Activated naive CD8-positive, alpha-beta T cell treated with anti-CD3 and anti-CD28 coated beads for 36 hours (primary cell): ENCODE data around the gene CHTF18. TPM values are rescaled to one million over a fixed set of nuclear protein-coding genes. Genes with fewer than 3 reads are reported as not detected.

Experiments used
- DNase-seq: peaks from one replicate; pipeline ENCODE4 v3.0.0; 2021
- H3K27ac Mint-ChIP-seq: one replicate; pipeline ENCODE4 v1.8.0; 2022; ENCODE audit warnings: mild to moderate bottlenecking, moderate library complexity, mixed read lengths
- H3K27me3 Mint-ChIP-seq: one replicate; pipeline ENCODE4 v1.8.0; 2022; ENCODE audit warnings: mild to moderate bottlenecking, mixed read lengths
- H3K36me3 Mint-ChIP-seq: one replicate; pipeline ENCODE4 v1.8.0; 2021; ENCODE audit warnings: mild to moderate bottlenecking, mixed read lengths
- H3K4me1 Mint-ChIP-seq: one replicate; pipeline ENCODE4 v1.8.0; 2021; ENCODE audit warnings: mixed read lengths
- H3K4me3 Mint-ChIP-seq: one replicate; pipeline ENCODE4 v1.8.0; 2022; ENCODE audit warnings: mild to moderate bottlenecking, moderate library complexity, mixed read lengths
- H3K9me3 Mint-ChIP-seq: one replicate; pipeline ENCODE4 v1.8.0; 2022; ENCODE audit warnings: mixed read lengths
- total RNA-seq, 2 experiments: library from RNA; stranded (reverse); gene quantifications; one replicate each; pipeline ENCODE4 v1.2.3, GENCODE V29; 2021

Gene CHTF18
- total RNA-seq, 2 experiments from 2014 or later = 98.3 to 100 TPM

- H3K9me3 Mint-ChIP-seq = no peaks in the 10 kb centered on the region
Measured at GRCh38 chr16:791131-791530, 2.7 kb downstream of the CHTF18 start.

GRCh38 chr16:792221-792995 is 4.0 kb downstream of the CHTF18 start:
- no peak for DNase-seq
- Mint-ChIP-seq H3K27ac (no peak overlapping the region), H3K36me3 (peaks cover 18% of the 10 kb centered on the region), H3K4me1 (peaks cover 2% of the 10 kb centered on the region), H3K27me3 (peaks cover under 1% of the 10 kb centered on the region), H3K9me3 (no peaks in the 10 kb centered on the region), H3K4me3 (no peak overlapping the region)

More at GRCh38 chr16:791131-791530, 2.7 kb downstream of the CHTF18 start:
- peaks cover 9% of the 10 kb centered on the region for H3K36me3 Mint-ChIP-seq
- H3K4me3 Mint-ChIP-seq = no peak overlapping the region
- no peak for DNase-seq
- peaks cover 4% of the 10 kb centered on the region for H3K4me1 Mint-ChIP-seq
- H3K27me3 Mint-ChIP-seq = no peaks in the 10 kb centered on the region
- no peak overlapping the region for H3K27ac Mint-ChIP-seq

- DNase-seq = no peak
- Mint-ChIP-seq H3K4me3 (no peak overlapping the region), H3K36me3 (peaks cover 27% of the 10 kb centered on the region), H3K9me3 (no peaks in the 10 kb centered on the region), H3K4me1 (peaks cover 2% of the 10 kb centered on the region), H3K27me3 (peaks cover 10% of the 10 kb centered on the region), H3K27ac (no peak overlapping the region)
Measured at GRCh38 chr16:793414-793813, 5.0 kb downstream of the CHTF18 start.

GRCh38 chr16:794091-794822 is 5.8 kb downstream of the CHTF18 start:
- H3K27me3 Mint-ChIP-seq = peaks cover 14% of the 10 kb centered on the region
- H3K36me3 Mint-ChIP-seq = peaks cover 30% of the 10 kb centered on the region
- no peak for DNase-seq

GRCh38 chr16:794853-795466 is 6.5 kb downstream of the CHTF18 start:
- no peak overlapping the region for H3K27ac Mint-ChIP-seq
- H3K36me3 Mint-ChIP-seq = peaks cover 30% of the 10 kb centered on the region
- H3K4me1 Mint-ChIP-seq = peaks cover 2% of the 10 kb centered on the region
- DNase-seq = no peak
- peaks cover 14% of the 10 kb centered on the region for H3K27me3 Mint-ChIP-seq
- no peaks in the 10 kb centered on the region for H3K9me3 Mint-ChIP-seq
- H3K4me3 Mint-ChIP-seq = no peak overlapping the region

More at GRCh38 chr16:794091-794822, 5.8 kb downstream of the CHTF18 start:
- H3K9me3 Mint-ChIP-seq = no peaks in the 10 kb centered on the region
- H3K4me3 Mint-ChIP-seq = no peak overlapping the region
- H3K4me1 Mint-ChIP-seq = peaks cover 2% of the 10 kb centered on the region
- H3K27ac Mint-ChIP-seq = no peak overlapping the region

- no peaks in the 10 kb centered on the region for H3K9me3 Mint-ChIP-seq
- peaks cover 14% of the 10 kb centered on the region for H3K27me3 Mint-ChIP-seq
- peaks cover 2% of the 10 kb centered on the region for H3K4me1 Mint-ChIP-seq
- no peak overlapping the region for H3K27ac Mint-ChIP-seq
- DNase-seq = no peak
- H3K36me3 Mint-ChIP-seq = peaks cover 30% of the 10 kb centered on the region
- no peak overlapping the region for H3K4me3 Mint-ChIP-seq
Measured at GRCh38 chr16:795580-796229, 7.3 kb downstream of the CHTF18 start.

GRCh38 chr16:796296-797119 is 8.1 kb downstream of the CHTF18 start:
- no peak overlapping the region for H3K27ac Mint-ChIP-seq
- H3K36me3 Mint-ChIP-seq = peaks cover 29% of the 10 kb centered on the region
- H3K9me3 Mint-ChIP-seq = no peaks in the 10 kb centered on the region
- no peak overlapping the region for H3K4me3 Mint-ChIP-seq
- peaks cover 14% of the 10 kb centered on the region for H3K27me3 Mint-ChIP-seq
- peaks cover 2% of the 10 kb centered on the region for H3K4me1 Mint-ChIP-seq
- no peak for DNase-seq

GRCh38 chr16:797120-797420 is 8.7 kb downstream of the CHTF18 start:
- Mint-ChIP-seq H3K27ac (no peak overlapping the region), H3K36me3 (peaks cover 24% of the 10 kb centered on the region), H3K27me3 (peaks cover 17% of the 10 kb centered on the region), H3K4me1 (peaks cover 2% of the 10 kb centered on the region), H3K4me3 (no peak overlapping the region), H3K9me3 (no peaks in the 10 kb centered on the region)
- peak; percentile 28 for DNase-seq

GRCh38 chr16:797686-798085 is 9.3 kb downstream of the CHTF18 start:
- no peaks in the 10 kb centered on the region for H3K9me3 Mint-ChIP-seq
- no peak overlapping the region for H3K4me3 Mint-ChIP-seq
- peaks cover 21% of the 10 kb centered on the region for H3K27me3 Mint-ChIP-seq

GRCh38 chr16:798666-799065 is 10.2 kb downstream of the CHTF18 start:
- Mint-ChIP-seq H3K4me1 (peaks cover 2% of the 10 kb centered on the region), H3K4me3 (no peak overlapping the region), H3K9me3 (no peaks in the 10 kb centered on the region), H3K27me3 (peaks cover 21% of the 10 kb centered on the region), H3K27ac (no peak overlapping the region), H3K36me3 (peaks cover 24% of the 10 kb centered on the region)
- DNase-seq = no peak

More at GRCh38 chr16:797686-798085, 9.3 kb downstream of the CHTF18 start:
- no peak for DNase-seq
- Mint-ChIP-seq H3K27ac (no peak overlapping the region), H3K36me3 (peaks cover 24% of the 10 kb centered on the region), H3K4me1 (peaks cover 2% of the 10 kb centered on the region)

- Mint-ChIP-seq H3K4me3 (no peak overlapping the region), H3K27me3 (peaks cover 22% of the 10 kb centered on the region), H3K27ac (no peak overlapping the region), H3K36me3 (peaks cover 24% of the 10 kb centered on the region), H3K9me3 (no peaks in the 10 kb centered on the region), H3K4me1 (peaks cover 2% of the 10 kb centered on the region)
- DNase-seq = no peak
Measured at GRCh38 chr16:799111-799947, 10.9 kb downstream of the CHTF18 start.

GRCh38 chr16:799948-800833 is 11.8 kb downstream of the CHTF18 start, which contains the start of gene GNG13:
TSS of gene GNG13 (minus strand) at chr16:800734. CDS start at chr16:799077, 1,657 bp downstream.
- Mint-ChIP-seq H3K4me1 (peaks cover 2% of the 10 kb centered on the region), H3K27ac (no peak within 1 kb of the TSS), H3K9me3 (no peaks in the 10 kb centered on the region), H3K4me3 (no peak within 1 kb of the TSS), H3K36me3 (peaks cover 24% of the 10 kb centered on the region), H3K27me3 (peaks cover 26% of the 10 kb centered on the region)
- no peak for DNase-seq
